ENCODE data around the gene C5orf47.

- TF ChIP-seq CTCF (IDR thresholded peaks at IDR 0.05) (no peak), POLR2A (IDR thresholded peaks at IDR 0.05) (no peak)
Observed at GRCh38 chr5:173941102-173941501, 47.9 kb upstream of the C5orf47 start.
